Endothelial cell of umbilical vein (primary cell): Measurements from ENCODE around the gene DNM2.

Experiments used
- EZH2 ChIP-seq: IDR thresholded peaks from 2 replicates; pipeline ENCODE4 v1.6.1; 2012; ENCODE audit warnings: borderline replicate concordance, low read depth, mild to moderate bottlenecking, moderate library complexity, low read length, inconsistent platforms; ENCODE audit not compliant: severe bottlenecking
- FOS ChIP-seq: IDR thresholded peaks from 2 replicates; pipeline ENCODE4 v1.6.1; 2011; ENCODE audit warnings: mild to moderate bottlenecking, low read length, moderate library complexity, borderline replicate concordance; ENCODE audit not compliant: insufficient read depth
- MYC ChIP-seq: IDR thresholded peaks from one replicate; pipeline ENCODE4 v1.6.1; 2011; ENCODE audit warnings: mild to moderate bottlenecking, low read depth, low read length
- POLR2A ChIP-seq: IDR thresholded peaks from 2 replicates; pipeline ENCODE4 v1.6.1; 2012; ENCODE audit warnings: low read depth, mild to moderate bottlenecking, control low read depth, low read length
- POLR2AphosphoS5 ChIP-seq: IDR thresholded peaks from 2 replicates; pipeline ENCODE4 v1.6.1; 2012; ENCODE audit warnings: low read depth, mild to moderate bottlenecking, control low read depth, low read length, moderate library complexity; ENCODE audit not compliant: insufficient read depth
- TF ChIP-seq, protein P1 (sequence below), 2 donors: IDR thresholded peaks; 1 replicate in 1 of 2; 2 replicates in 1 of 2; pipeline ENCODE4 v1.5.1; 2011; ENCODE audit warnings: low read length in 2 of 2, mild to moderate bottlenecking in 2 of 2, moderate library complexity in 2 of 2, control low read depth in 1 of 2, inconsistent platforms in 1 of 2, low read depth in 1 of 2; ENCODE audit not compliant: insufficient read depth in 1 of 2; ENCODE audit errors: extremely low read depth in 1 of 2

DNA sequence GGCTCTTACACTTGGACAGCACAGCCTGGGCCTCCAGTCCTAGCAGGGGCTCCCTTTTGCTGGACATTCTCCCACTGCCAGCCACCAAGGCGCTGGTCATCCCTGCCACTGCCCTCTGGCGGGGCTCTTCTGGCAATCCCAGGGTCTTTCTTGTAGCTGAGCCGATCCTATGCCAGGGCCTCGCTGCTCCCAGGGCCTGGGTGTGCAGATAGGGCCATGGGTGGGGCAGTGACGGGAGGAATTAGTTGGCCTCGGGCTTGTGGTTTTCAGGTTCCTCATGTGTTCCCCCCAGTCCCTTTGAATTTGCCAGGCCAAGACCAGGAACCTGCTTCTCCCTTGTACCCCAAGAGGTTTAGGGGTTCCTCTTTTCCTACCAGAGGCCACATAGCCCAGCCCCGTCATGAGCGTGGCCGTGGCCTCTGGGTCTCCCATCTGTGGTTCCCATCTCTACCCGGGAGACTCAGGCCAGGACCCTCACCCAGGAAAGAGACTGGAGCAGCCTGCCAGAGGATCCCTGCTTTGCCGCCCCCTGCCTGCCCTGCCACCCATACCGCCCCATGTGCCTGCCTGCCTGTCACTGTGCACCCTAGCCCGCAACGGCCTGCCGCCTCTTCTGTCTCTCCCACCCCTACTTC is 91.9 kb downstream of the DNM2 start:
- no peak for TF ChIP-seq EZH2
- TF ChIP-seq POLR2A: no peak
- TF ChIP-seq, protein P1, sequence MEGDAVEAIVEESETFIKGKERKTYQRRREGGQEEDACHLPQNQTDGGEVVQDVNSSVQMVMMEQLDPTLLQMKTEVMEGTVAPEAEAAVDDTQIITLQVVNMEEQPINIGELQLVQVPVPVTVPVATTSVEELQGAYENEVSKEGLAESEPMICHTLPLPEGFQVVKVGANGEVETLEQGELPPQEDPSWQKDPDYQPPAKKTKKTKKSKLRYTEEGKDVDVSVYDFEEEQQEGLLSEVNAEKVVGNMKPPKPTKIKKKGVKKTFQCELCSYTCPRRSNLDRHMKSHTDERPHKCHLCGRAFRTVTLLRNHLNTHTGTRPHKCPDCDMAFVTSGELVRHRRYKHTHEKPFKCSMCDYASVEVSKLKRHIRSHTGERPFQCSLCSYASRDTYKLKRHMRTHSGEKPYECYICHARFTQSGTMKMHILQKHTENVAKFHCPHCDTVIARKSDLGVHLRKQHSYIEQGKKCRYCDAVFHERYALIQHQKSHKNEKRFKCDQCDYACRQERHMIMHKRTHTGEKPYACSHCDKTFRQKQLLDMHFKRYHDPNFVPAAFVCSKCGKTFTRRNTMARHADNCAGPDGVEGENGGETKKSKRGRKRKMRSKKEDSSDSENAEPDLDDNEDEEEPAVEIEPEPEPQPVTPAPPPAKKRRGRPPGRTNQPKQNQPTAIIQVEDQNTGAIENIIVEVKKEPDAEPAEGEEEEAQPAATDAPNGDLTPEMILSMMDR (IDR thresholded peaks at IDR 0.05; ENCODE audit: extremely low read depth in 1 of 2, insufficient read depth in 1 of 2, low read depth in 1 of 2, low read length in 2 of 2): no peak
- no peak for TF ChIP-seq MYC
- no peak for TF ChIP-seq POLR2AphosphoS5
- no peak for TF ChIP-seq FOS
